ENCODE measurements around the gene KRT34. TPM values are rescaled to one million over a fixed set of nuclear protein-coding genes. Genes with fewer than 3 reads are reported as not detected.

Gene KRT34
- total and polyA plus RNA-seq, 2 experiments from 2014 or later = 0.20 TPM; not detected in 1

GRCh38 chr17:41393826-41394225, 11.7 kb upstream of the KRT34 start:
- Histone ChIP-seq H3K4me1 (ENCODE audit: insufficient read depth) (no peaks in the 10 kb centered on the region), H3K27me3 (no peaks in the 10 kb centered on the region), H3K4me3 (no peak overlapping the region), H3K36me3 (replicated peaks; ENCODE audit: insufficient read depth, low read depth) (no peaks in the 10 kb centered on the region), H4K20me1 (ENCODE audit: insufficient read depth, poor library complexity, severe bottlenecking) (no peaks in the 10 kb centered on the region), H3K79me2 (no peaks in the 10 kb centered on the region), H3K27ac (no peak overlapping the region), H3K9me3 (ENCODE audit: low read depth) (no peaks in the 10 kb centered on the region), H3K9me2 (replicated peaks; ENCODE audit: insufficient read depth) (no peaks in the 10 kb centered on the region), H2AFZ (no peak overlapping the region), H3K4me2 (no peak overlapping the region)
- WGBS (ENCODE audit: low lambda C conversion rate, missing lambda C conversion rate) = 94% methylated on average over 10 of the region's 10 CpGs
- no peak for TF ChIP-seq CTCF (IDR thresholded peaks at IDR 0.05; ENCODE audit: poor library complexity)
- TF ChIP-seq EZH2 (IDR thresholded peaks at IDR 0.05; ENCODE audit: borderline replicate concordance) = no peak
- no peak for TF ChIP-seq EZH2phosphoT487 (IDR thresholded peaks at IDR 0.05; ENCODE audit: low read depth, severe bottlenecking, unreplicated experiment)
- DNase-seq (ENCODE audit: low spot score) = no peak

- H3K79me2 ChIP-seq = no peaks in the 10 kb centered on the region
- no peak overlapping the region for H3K27ac ChIP-seq
- H3K36me3 ChIP-seq (replicated peaks; ENCODE audit: insufficient read depth, low read depth) = no peaks in the 10 kb centered on the region
- H3K4me2 ChIP-seq = no peak overlapping the region
- 73% methylated on average over 5 of the region's 5 CpGs for WGBS (ENCODE audit: low lambda C conversion rate, missing lambda C conversion rate)
- TF ChIP-seq EZH2phosphoT487 (IDR thresholded peaks at IDR 0.05; ENCODE audit: low read depth, severe bottlenecking, unreplicated experiment) (no peak), EZH2 (IDR thresholded peaks at IDR 0.05; ENCODE audit: borderline replicate concordance) (no peak), CTCF (IDR thresholded peaks at IDR 0.05; ENCODE audit: poor library complexity) (no peak)
- H3K9me3 ChIP-seq (ENCODE audit: low read depth) = no peaks in the 10 kb centered on the region
- H2AFZ ChIP-seq = no peak overlapping the region
- no peaks in the 10 kb centered on the region for H3K4me1 ChIP-seq (ENCODE audit: insufficient read depth)
- DNase-seq (ENCODE audit: low spot score) = no peak
- no peaks in the 10 kb centered on the region for H4K20me1 ChIP-seq (ENCODE audit: insufficient read depth, poor library complexity, severe bottlenecking)
- H3K4me3 ChIP-seq = no peak overlapping the region
- no peaks in the 10 kb centered on the region for H3K9me2 ChIP-seq (replicated peaks; ENCODE audit: insufficient read depth)
- H3K27me3 ChIP-seq = no peaks in the 10 kb centered on the region
These were observed 11.2 kb upstream of the KRT34 start for GRCh38 chr17:41393294-41393693.

GRCh38 chr17:41392278-41392677, 10.2 kb upstream of the KRT34 start:
- Histone ChIP-seq H3K79me2 (no peaks in the 10 kb centered on the region), H3K36me3 (replicated peaks; ENCODE audit: insufficient read depth, low read depth) (no peaks in the 10 kb centered on the region), H3K27ac (no peak overlapping the region), H3K4me1 (ENCODE audit: insufficient read depth) (no peaks in the 10 kb centered on the region), H3K4me3 (no peak overlapping the region), H3K27me3 (no peaks in the 10 kb centered on the region), H3K4me2 (no peak overlapping the region), H4K20me1 (ENCODE audit: insufficient read depth, poor library complexity, severe bottlenecking) (no peaks in the 10 kb centered on the region), H2AFZ (no peak overlapping the region), H3K9me3 (ENCODE audit: low read depth) (no peaks in the 10 kb centered on the region), H3K9me2 (replicated peaks; ENCODE audit: insufficient read depth) (no peaks in the 10 kb centered on the region)
- DNase-seq (ENCODE audit: low spot score) = no peak
- WGBS (ENCODE audit: low lambda C conversion rate, missing lambda C conversion rate) = 100% methylated on average over 1 of the region's 1 CpG
- TF ChIP-seq CTCF (IDR thresholded peaks at IDR 0.05; ENCODE audit: poor library complexity) (no peak), EZH2 (IDR thresholded peaks at IDR 0.05; ENCODE audit: borderline replicate concordance) (no peak), EZH2phosphoT487 (IDR thresholded peaks at IDR 0.05; ENCODE audit: low read depth, severe bottlenecking, unreplicated experiment) (no peak)

- no peaks in the 10 kb centered on the region for H3K9me3 ChIP-seq (ENCODE audit: low read depth)
- H3K4me1 ChIP-seq (ENCODE audit: insufficient read depth) = no peaks in the 10 kb centered on the region
- no peaks in the 10 kb centered on the region for H3K79me2 ChIP-seq
- H2AFZ ChIP-seq = no peak overlapping the region
- no peaks in the 10 kb centered on the region for H3K9me2 ChIP-seq (replicated peaks; ENCODE audit: insufficient read depth)
- H3K27ac ChIP-seq = no peak overlapping the region
- H3K36me3 ChIP-seq (replicated peaks; ENCODE audit: insufficient read depth, low read depth) = no peaks in the 10 kb centered on the region
- no peak for TF ChIP-seq EZH2 (IDR thresholded peaks at IDR 0.05; ENCODE audit: borderline replicate concordance)
- H4K20me1 ChIP-seq (ENCODE audit: insufficient read depth, poor library complexity, severe bottlenecking) = no peaks in the 10 kb centered on the region
- no peak overlapping the region for H3K4me3 ChIP-seq
- no peak overlapping the region for H3K4me2 ChIP-seq
- H3K27me3 ChIP-seq = no peaks in the 10 kb centered on the region
- DNase-seq (ENCODE audit: low spot score) = no peak
- WGBS (ENCODE audit: low lambda C conversion rate, missing lambda C conversion rate) = 43% methylated on average over 2 of the region's 2 CpGs
These were observed 9.4 kb upstream of the KRT34 start for GRCh38 chr17:41391535-41391934.

Measured in hepatocyte (in vitro differentiated cells).